GM12865 (cell line): ENCODE data around the gene ADGRB2.

ENCODE experiments used
- DNase-seq: peaks from one replicate; pipeline ENCODE4 v3.0.0; 2010; ENCODE audit warnings: low read depth
- H3K4me3 ChIP-seq: 2 replicates; pipeline ENCODE4 v1.5.1; 2011; ENCODE audit warnings: mild to moderate bottlenecking, low read depth, low read length, control low read depth
- CTCF ChIP-seq: IDR thresholded peaks from 2 replicates; pipeline ENCODE4 v1.5.1; 2011; ENCODE audit warnings: low read length, control low read depth, low read depth, inconsistent platforms; ENCODE audit not compliant: insufficient read depth; ENCODE audit errors: missing control alignments

Gene ADGRB2

GRCh38 chr1:31703431-31704270 is 60.5 kb downstream of the ADGRB2 start, which contains the start of gene COL16A1:
Gene COL16A1 (minus strand): TSS chr1:31704017. CDS start chr1:31702193, 1,824 bp downstream.
- no peak for DNase-seq
- H3K4me3 ChIP-seq: no peak within 1 kb of the TSS
- no peak for TF ChIP-seq CTCF

GRCh38 chr1:31702836-31703404 is 61.2 kb downstream of the ADGRB2 start:
- H3K4me3 ChIP-seq: no peak overlapping the region

GRCh38 chr1:31701091-31701736 is 62.9 kb downstream of the ADGRB2 start:
- no peak for TF ChIP-seq CTCF
- DNase-seq: peak; percentile 39
- no peak overlapping the region for H3K4me3 ChIP-seq

More at GRCh38 chr1:31702836-31703404, 61.2 kb downstream of the ADGRB2 start:
- DNase-seq: no peak
- TF ChIP-seq CTCF: no peak

GRCh38 chr1:31700468-31701090 is 63.6 kb downstream of the ADGRB2 start:
- TF ChIP-seq CTCF: no peak
- no peak overlapping the region for H3K4me3 ChIP-seq
- no peak for DNase-seq

GRCh38 chr1:31699341-31699891 is 64.7 kb downstream of the ADGRB2 start:
- no peak for TF ChIP-seq CTCF

GRCh38 chr1:31697369-31697984 is 66.7 kb downstream of the ADGRB2 start:
- no peak for TF ChIP-seq CTCF
- H3K4me3 ChIP-seq: no peak overlapping the region
- DNase-seq: no peak

More at GRCh38 chr1:31699341-31699891, 64.7 kb downstream of the ADGRB2 start:
- peak; percentile 85 for DNase-seq
- no peak overlapping the region for H3K4me3 ChIP-seq
